ENCODE data around the gene SIRT6. TPM values are rescaled to one million over a fixed set of nuclear protein-coding genes. Genes with fewer than 3 reads are reported as not detected.
A peak's percentile ranks its signal among the peaks of the same experiment; 100 is the strongest.

SIRT6 gene
- total and polyA plus RNA-seq, 10 of the 15 experiments (the other 5 are each of a cell fraction or from before 2014, with no cell fraction given) = 1.3 to 49.6 (median 24.2) TPM

GRCh38 chr19:4182084-4182810, at the start of gene SIRT6, which contains the start of gene ANKRD24 (continued):
- TF ChIP-seq NR2F1 (conservative IDR thresholded peaks at IDR 0.05) (peak; percentile 59; the same call in 1 of the 2 replicates), PAX8 (IDR thresholded peaks at IDR 0.05) (no peak), MYB (IDR thresholded peaks at IDR 0.05; ENCODE audit: borderline replicate concordance, low read depth, low read length) (no peak), SP1 (IDR thresholded peaks at IDR 0.05; ENCODE audit: low read depth, low read length) (peak; percentile 59), SMAD5 (IDR thresholded peaks at IDR 0.05; ENCODE audit: low read depth) (peak; percentile 82), ZNF217 (IDR thresholded peaks at IDR 0.05) (peak; percentile 59; the same call in 1 of the 2 replicates), PRDM15 (CRISPR knock-in tag; IDR thresholded peaks at IDR 0.05) (no peak), ATF3 (IDR thresholded peaks at IDR 0.05; ENCODE audit: borderline replicate concordance, extremely low read depth, low read depth, low read length) (no peak), HCFC1 (IDR thresholded peaks at IDR 0.05; ENCODE audit: low read length) (peak; percentile 78), FOS (IDR thresholded peaks at IDR 0.05; ENCODE audit: borderline replicate concordance, extremely low read depth, insufficient read length) (no peak), FOXK2 (IDR thresholded peaks at IDR 0.05) (no peak), ZNF687 (IDR thresholded peaks at IDR 0.05) (peak; percentile 55; the same call in 1 of the 2 replicates), SRF (IDR thresholded peaks at IDR 0.05; ENCODE audit: low read depth in 2 of 2, low read length in 2 of 2) (peak in 1 of 2 experiments; percentile 64; a peak in 1 of 4 replicates), BMI1 (IDR thresholded peaks at IDR 0.05; ENCODE audit: borderline replicate concordance) (no peak), LARP7 (IDR thresholded peaks at IDR 0.05) (no peak; the same call in 1 of the 2 replicates), SUZ12 (IDR thresholded peaks at IDR 0.05; ENCODE audit: unreplicated experiment) (no peak), TBL1XR1 (IDR thresholded peaks at IDR 0.05; ENCODE audit: low read depth, low read length) (no peak), TARDBP (IDR thresholded peaks at IDR 0.05; ENCODE audit: borderline replicate concordance) (peak; percentile 99), YY1 (IDR thresholded peaks at IDR 0.05; ENCODE audit: low read depth, low read length) (peak; percentile 91), NFXL1 (IDR thresholded peaks at IDR 0.05; ENCODE audit: borderline replicate concordance) (no peak), SMARCA5 (IDR thresholded peaks at IDR 0.05) (peak; percentile 65; the same call in 1 of the 2 replicates), HDGF (IDR thresholded peaks at IDR 0.05) (no peak), CBFB (IDR thresholded peaks at IDR 0.05; ENCODE audit: low read depth) (no peak; the same call in none of the 2 replicates)
